WTC11 (cell line): ENCODE data around the gene UROC1.

Experiments
- CTCF ChIP-seq: fragments of 200-600 bp; IDR thresholded peaks from 2 replicates; pipeline ENCODE4 v1.8.0; 2022; ENCODE audit warnings: antibody characterized with exemption
- MXD4 ChIP-seq: fragments of 250-450 bp; sonication (Bioruptor Pico); IDR thresholded peaks from 2 replicates; pipeline ENCODE4 v1.8.0; 2021; ENCODE audit warnings: mild to moderate bottlenecking, moderate library complexity, borderline replicate concordance
- MYBL2 ChIP-seq: sonication (generic); formaldehyde crosslinking; IDR thresholded peaks from 2 replicates; pipeline ENCODE4 v1.8.1; 2023; ENCODE audit warnings: mild to moderate bottlenecking, moderate library complexity, missing genetic modification reagents
- USF1 ChIP-seq: sonication (generic); formaldehyde crosslinking; IDR thresholded peaks from 2 replicates; pipeline ENCODE4 v1.8.0; 2022; ENCODE audit warnings: mild to moderate bottlenecking, missing genetic modification reagents

GRCh38 chr3:126502656-126503055 is 14.9 kb downstream of the UROC1 start:
- TF ChIP-seq MXD4 (CRISPR knock-in tag) = no peak
- no peak for TF ChIP-seq CTCF
- TF ChIP-seq MYBL2 = no peak
- TF ChIP-seq USF1 (CRISPR knock-in tag) = no peak
